GM21825 (cell line): ENCODE measurements around the gene RPL18.

ENCODE experiments used
- ATAC-seq: cut with Tn5 transposase; IDR thresholded peaks from one replicate; pipeline ENCODE4 v1.9.1; 2021; ENCODE audit warnings: mild to moderate bottlenecking, moderate library complexity; ENCODE audit not compliant: unreplicated experiment

Gene RPL18

GRCh38 chr19:48630296-48631063, 11.5 kb upstream of the RPL18 start:
- ATAC-seq: no peak

GRCh38 chr19:48629599-48630295, 10.8 kb upstream of the RPL18 start:
- ATAC-seq: no peak

- ATAC-seq: no peak
These were observed 10.3 kb upstream of the RPL18 start for GRCh38 chr19:48629297-48629598.

- no peak for ATAC-seq
These were observed 9.7 kb upstream of the RPL18 start for GRCh38 chr19:48628486-48629296.

- no peak for ATAC-seq
These were observed 8.9 kb upstream of the RPL18 start for GRCh38 chr19:48627865-48628314.

- no peak for ATAC-seq
These were observed 8.4 kb upstream of the RPL18 start for GRCh38 chr19:48627201-48627864.

GRCh38 chr19:48625891-48626327, 6.9 kb upstream of the RPL18 start:
- no peak for ATAC-seq

- no peak for ATAC-seq
These were observed 6.1 kb upstream of the RPL18 start for GRCh38 chr19:48624791-48625723.

- peak; percentile 57 for ATAC-seq
These were observed 5.2 kb upstream of the RPL18 start for GRCh38 chr19:48624067-48624594.

- ATAC-seq: no peak
These were observed 4.6 kb upstream of the RPL18 start for GRCh38 chr19:48623556-48624066.

- no peak for ATAC-seq
These were observed 961 bp upstream of the RPL18 start for GRCh38 chr19:48619692-48620585.

- no peak for ATAC-seq
These were observed 581 bp downstream of the RPL18 start for GRCh38 chr19:48618278-48618915.

GRCh38 chr19:48617146-48617937, 1.6 kb downstream of the RPL18 start:
- no peak for ATAC-seq

- no peak for ATAC-seq
These were observed 2.4 kb downstream of the RPL18 start for GRCh38 chr19:48616491-48617056.

GRCh38 chr19:48616041-48616436, 2.9 kb downstream of the RPL18 start:
- no peak for ATAC-seq

- ATAC-seq: no peak
These were observed 3.5 kb downstream of the RPL18 start for GRCh38 chr19:48615231-48616040.
